Amygdala (tissue), 56 donors: Measurements from ENCODE around the gene SYT15B.
"Not testable (repeated sequence)": the region's sequence is repeated elsewhere in the genome, so short reads cannot be mapped to it uniquely, and the experiment has no call there.

Source experiments
- DNase-seq, 56 donors: peaks; one replicate each; lab custom pipeline; 2025; lab: John Stamatoyannopoulos, UW

Gene SYT15B

GRCh38 chr10:47763554-47764175, at the start of gene SYT15B:
TSS of gene SYT15B (minus strand) at chr10:47763592. CDS start at chr10:47762640, 952 bp downstream.
- not testable (repeated sequence) for DNase-seq

DNA sequence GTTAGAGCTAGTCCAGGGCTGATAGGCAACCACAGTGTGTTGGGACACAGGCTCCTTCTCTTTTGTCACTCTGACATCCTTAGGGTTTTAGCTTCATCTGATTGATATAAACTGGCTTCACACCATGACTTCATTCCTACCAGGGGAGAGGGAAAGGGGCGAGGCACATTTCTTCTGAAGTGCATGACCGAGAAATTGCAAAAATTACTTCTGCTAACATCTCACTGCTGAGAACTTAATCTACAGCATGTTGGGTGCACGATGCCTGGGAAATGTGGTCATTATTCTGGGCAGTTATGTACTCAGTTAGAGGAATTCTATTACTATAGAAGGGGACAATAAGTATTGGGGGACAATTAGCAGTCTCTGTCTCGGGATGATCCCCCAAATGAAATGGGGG, 16.2 kb upstream of the SYT15B start:
- not testable (repeated sequence) for DNase-seq

DNA sequence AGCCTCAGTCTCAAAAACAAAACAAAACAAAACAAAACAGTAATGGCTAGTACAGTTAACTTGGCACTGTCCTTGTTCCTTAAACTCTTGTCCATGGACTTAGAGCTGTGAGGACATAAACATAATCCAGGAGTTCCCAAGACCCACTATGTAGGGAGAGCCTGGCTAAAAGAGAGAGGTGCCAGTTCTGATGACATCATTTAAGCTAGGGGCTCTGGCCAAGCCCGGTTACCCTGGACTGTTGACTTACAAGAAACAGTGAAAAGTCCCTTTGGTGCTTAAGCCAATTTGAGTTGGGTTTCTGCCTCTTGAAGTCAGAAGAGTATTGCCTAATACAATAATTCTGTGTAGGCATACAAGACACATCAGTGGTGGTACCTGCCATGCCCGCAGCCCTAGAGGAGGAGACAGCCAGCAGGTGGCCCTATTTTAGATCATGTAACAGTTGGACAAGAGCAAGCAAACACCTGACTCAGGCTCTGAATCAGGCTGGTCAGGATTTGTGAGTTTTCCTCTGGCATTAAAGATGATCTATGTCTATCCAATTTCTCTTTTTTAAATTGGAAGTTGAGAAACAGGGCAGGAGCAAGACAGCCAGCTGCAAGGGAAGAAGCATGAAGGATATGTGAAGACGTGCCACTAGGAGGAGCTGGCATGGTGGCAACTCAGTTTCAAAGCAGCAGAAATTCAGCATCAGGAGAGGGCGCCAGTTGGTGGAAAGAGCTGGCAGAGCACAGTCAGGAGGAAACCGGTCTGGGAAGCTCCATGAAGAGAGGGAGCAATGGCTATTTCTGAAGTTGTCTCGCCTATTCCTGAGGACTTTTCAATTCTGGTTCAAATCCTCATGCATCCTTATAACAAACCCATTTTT, 12.2 kb upstream of the SYT15B start:
- peak in 31 of 56 donors; percentile 5 to 69 (median 23) for DNase-seq

DNA sequence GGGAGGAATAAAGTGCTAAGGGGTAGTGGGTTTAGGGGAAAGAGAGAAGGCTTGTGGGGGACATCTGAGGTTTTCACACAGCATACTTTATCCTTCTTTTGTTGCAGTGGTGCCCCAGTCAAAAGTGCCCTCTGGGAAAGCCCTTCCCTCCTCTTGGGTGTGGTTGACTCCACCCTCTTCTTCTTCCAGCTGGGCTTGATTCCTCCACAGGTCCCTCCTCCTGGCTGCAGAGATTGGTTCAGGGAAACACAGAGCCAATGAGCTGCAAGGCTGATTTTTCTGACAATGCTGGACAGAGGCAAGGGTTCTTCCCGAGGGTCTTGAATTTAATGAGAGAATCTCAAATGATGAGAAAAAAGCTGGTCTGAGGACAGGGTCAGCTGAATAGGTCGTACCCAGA, 7.4 kb upstream of the SYT15B start:
- DNase-seq: not testable (repeated sequence)

DNA sequence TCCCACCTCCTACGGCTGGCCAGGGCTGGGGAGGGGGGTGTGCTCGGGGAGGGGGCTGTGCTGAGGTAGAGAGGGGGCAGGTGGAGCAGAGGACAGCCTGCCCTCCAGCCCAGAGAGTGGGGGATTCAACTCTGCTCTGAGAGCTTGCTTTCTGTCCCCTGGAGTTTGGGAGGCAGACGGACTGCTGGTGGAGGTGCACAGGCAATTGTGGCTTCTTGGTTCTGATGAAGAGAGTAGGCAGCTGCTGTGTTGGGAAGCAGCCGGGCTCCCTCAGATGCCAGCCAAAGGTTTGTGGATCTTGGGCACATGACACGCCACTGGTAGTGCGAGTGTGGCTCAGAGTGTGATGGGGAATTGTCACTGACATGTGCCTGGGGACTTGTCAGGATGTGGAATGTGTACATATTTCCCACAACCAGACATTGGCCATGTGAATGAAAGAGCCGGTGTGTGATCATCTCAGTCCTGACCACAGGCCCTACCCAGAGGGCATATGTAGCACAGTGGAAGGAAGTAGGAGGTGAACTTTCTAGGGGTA, 5.3 kb upstream of the SYT15B start:
- DNase-seq: not testable (repeated sequence)

DNA sequence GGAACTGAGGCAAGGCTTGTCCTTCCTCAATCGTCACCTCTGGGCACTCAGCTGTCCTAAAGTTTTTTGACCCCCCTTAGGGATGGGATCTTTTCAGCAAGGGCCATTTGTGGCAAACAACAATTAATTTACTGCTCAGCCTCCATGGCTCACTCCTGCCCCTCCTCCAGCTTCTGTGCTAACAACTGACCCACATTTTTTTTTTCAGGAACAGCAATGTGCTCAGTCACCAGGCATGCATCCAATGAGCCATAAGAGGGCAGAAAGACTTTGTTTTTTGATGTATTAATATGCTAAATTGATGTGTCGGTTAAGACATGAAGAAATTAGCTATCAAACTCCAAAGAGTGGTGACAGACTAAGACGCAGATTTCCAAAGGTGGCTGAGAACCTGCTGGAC, 4.7 kb upstream of the SYT15B start:
- DNase-seq: not testable (repeated sequence)

GRCh38 chr10:47767236-47767635, 3.8 kb upstream of the SYT15B start:
- DNase-seq: not testable (repeated sequence)

DNA sequence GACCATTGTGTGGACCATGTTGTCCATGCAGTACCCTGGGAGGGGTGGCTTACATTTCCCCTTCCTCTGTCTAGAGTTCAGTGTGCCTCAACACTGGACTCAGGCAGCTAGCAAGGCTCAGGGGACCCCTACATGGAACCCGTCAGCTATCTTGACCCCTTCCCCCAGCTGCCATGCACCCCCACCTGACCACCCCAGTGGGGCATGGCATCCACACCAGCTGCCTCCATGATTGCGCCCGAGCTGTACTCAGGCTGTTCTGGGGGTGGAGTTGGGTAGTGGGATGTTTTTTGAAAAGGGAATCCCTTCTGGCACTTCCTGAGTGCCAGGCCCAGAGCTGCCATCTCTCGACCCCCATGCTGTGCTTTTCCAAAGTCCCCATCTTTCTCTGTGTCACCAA, 1.8 kb upstream of the SYT15B start:
- not testable (repeated sequence) for DNase-seq

DNA sequence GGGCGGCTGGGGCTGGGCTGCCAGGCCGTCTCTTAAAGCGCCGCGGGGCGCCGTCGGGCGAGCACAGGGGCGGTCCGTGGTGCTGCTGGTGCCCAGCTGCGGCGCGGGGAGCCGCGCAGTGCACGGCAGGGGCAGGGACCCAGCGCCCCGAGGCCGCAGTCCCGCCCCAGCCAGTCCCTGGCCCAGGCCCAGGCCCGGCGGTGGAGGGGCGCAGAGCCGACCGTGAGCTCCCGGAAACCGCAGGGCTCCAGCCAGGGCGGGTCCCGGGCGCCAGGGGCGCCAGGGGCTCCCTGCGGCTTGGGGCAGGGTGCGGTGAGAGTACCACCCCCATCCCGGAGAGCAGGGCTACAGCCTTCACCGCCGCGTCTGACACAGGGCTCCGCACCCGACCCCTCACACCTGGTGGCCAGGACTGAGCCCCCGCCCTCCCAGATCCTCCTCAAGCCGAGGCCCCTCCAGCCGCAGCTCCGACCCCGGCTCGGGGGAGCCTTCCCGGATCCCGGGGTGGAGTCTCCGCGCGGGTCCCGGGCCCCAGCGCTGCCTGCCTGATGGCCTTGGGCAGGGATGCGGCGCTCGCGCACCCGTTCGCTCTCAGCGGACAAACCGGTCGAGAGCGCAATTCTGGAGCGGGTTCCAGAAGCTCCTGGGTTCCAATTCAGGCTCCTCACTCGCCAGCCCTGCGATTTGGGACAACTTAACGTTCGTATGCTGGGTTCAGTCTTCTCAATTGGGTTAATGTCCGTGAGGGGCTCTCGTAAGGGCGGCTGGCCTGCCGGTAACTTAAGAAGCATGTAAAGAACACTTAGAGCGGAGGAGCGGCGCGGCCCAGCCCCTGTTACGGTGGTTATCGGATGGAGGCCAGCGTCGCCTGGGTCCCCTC, 478 bp downstream of the SYT15B start:
- not testable (repeated sequence) for DNase-seq

DNA sequence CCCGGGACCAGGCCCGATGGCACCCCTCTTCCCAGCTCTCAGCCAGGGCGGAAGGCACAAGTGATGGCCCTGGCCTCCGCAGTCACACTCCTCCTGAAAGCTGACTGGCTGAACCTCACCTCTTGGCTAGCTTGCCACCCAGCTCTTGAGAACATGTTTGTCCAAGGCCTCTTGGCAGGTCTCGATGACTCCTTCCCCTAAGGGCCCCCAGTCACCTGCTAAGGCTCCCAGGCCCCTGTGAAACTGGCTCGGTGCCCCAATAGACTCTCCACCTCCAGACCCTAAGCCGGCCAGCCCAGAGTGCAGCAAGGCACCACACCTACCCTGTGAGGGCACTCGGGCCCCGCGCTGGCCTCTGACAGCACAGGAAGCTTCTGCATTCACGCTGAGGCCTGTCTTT, 4.5 kb downstream of the SYT15B start:
- not testable (repeated sequence) for DNase-seq

DNA sequence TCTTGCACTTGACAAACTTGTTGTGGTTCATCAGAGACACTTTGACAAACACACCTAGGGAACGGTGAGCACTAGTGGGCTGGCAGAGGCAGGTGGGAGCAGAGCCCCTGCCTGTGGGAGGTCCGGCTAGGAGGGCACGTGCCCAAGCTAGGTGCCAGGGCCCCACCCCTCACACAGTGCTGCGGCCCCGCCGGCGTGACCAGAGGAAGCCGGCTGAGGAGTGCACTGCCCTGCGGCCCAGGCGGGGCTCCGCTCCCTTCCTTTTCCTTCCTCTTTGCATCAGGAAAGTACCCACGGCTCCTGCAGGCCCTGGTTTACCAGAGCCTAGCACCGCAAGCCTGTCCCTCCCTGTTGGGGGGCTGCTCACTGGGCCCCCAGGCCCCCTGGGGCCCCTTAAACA, 7.2 kb downstream of the SYT15B start:
- DNase-seq: not testable (repeated sequence)

DNA sequence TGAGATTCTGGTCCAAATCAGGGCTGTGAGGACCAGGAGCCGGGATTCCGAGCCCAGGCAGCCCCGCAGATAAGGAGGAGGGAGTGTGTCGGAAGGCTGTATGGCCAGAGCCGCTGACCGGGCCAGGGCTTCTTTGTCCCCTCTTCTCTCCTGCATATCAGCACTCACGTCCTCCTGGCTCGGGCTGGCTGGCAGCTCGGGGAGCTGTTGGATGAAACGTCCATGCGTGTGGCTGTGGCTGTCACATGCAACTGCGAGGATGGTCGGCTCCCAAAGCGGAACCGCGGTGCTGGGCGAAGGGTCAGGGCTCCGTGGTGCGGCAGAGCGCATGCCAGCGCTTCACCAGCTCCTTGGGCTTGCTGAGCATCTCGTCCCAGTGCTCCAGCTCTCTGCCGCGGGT, 9.5 kb downstream of the SYT15B start:
- DNase-seq: not testable (repeated sequence)

DNA sequence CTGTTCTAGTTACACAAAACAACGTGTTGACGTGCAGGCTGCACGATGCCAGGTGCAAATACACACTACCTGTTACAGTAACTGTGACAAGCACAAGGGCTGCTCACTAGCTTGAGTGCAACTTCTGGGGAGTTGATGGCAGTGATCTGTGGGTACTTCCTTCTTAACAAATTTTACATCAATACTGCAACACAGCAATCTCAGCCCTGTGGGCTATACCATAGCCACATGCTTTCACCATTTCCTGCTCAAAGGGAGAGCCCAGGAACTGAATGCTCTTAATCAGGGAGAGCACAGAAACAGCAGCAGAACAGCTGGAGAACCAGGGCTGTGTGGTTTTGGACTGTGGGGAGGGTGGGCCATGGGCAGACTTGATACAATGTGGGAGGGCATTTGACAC, 10.2 kb downstream of the SYT15B start:
- DNase-seq: not testable (repeated sequence)

- not testable (repeated sequence) for DNase-seq
These were observed 11.6 kb downstream of the SYT15B start for GRCh38 chr10:47751821-47752220.

DNA sequence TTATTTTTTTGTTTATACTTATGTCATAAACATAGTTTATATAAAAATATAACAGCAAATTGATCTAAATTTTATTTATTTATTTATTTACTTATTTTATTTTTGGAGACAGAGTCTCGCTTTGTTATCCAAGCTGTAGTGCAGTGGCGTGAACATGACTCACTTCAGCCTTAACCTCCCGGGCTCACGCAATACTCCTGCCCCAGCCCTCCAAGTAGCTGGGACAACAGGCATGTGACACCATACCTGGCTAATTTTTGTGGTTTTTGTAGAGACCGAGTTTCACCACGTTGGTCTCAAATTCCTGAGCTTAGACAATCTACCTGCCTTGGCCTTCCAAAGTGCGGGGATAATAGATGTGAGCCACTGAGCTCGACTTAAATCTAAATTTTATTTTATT, 13.0 kb downstream of the SYT15B start:
- not testable (repeated sequence) for DNase-seq

- not testable (repeated sequence) for DNase-seq
These were observed 16.5 kb downstream of the SYT15B start for GRCh38 chr10:47746780-47747376.

GRCh38 chr10:47744881-47745280, 18.5 kb downstream of the SYT15B start:
- DNase-seq: not testable (repeated sequence)

DNA sequence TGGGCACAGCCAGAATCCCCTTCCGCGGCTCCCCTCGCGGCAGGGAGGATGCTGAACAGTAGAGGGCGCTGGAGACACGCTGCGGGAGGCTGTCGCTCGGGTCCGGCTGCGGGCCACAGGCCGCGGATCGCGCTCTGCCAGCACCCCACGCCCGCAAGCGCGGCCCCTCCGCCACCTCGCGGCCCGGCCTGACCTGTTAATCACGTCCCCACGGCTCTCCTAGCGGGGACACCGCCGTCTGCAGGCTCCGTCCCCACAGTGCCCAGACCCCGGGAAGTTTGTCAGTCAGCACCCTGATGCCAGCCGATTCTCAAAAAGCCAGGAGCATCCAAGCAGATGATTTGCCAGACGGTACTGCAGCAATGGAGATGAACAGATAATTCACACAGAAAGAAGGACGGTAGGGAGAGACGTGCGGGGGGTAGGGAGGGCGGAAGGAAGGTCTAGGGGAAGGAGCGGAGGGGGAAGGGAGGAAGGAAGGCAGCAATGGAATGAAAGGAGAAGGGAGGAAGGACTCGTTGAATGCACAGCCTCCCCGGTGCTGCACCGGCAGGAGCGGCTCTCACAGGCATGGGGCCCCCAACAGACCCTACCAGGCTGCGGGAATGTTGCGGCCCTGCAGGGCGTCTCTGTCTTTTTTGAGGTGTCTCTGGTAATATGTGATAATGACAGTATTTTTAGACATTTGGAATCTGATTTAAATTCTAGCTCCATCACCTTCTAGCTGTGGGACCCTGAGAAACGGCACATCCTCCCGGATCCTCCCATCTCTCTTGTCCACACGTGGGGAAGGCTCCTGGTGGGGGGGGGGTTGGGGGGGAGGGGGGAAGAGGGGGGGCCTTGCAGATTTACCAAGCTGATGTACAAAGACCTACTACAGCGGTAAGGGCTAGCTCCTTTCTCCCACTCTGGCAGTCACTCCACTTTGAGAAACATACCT, 19.5 kb downstream of the SYT15B start:
- not testable (repeated sequence) for DNase-seq

DNA sequence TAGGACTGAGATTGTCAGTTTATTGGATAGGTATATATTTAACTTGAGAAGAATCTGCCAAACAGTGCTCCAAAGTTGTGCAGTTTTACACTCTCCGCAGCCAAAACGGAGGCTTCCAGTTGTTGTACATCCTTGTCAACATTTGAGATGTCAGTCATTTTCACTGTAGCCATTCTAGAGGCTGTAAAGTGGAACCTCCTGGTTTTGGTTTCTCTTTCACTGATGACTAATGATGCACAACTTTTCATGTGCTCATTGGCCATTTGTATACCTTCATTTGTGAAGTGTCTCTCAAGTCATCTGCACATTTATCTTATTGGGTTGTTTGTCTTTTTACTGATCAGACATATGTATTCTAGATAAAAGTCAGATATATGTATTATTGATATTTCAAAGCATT, 22.5 kb downstream of the SYT15B start:
- not testable (repeated sequence) for DNase-seq
